Measurements from ENCODE around the gene TMEM63A. TPM values are rescaled to one million over a fixed set of nuclear protein-coding genes. Genes with fewer than 3 reads are reported as not detected.

Gene TMEM63A
- polyA plus RNA-seq, 1 experiment, result 17.1 TPM

DNA sequence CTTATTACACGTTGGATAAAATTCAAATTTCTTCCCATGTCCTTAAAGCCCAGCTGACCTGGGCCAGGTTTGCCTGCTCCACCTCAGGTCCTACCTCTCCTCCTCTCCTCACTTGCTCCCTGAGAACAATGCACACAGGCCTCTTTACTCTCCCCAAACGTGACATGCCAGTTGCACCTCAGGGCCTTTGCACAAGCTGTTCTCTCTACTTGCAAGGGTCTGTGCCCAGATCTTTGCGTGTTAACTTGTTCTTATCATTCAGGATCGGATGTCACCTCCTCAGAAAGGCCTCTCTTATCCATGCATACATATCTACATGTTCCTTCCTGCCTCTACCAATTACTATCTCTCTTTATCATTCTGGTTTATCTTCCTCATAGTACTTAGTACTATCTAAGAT is 21.4 kb upstream of the TMEM63A start:
- Histone ChIP-seq H3K9me3 (ENCODE audit: control insufficient read depth, insufficient read depth, low read length) (no peaks in the 10 kb centered on the region), H3K27ac (ENCODE audit: low read depth, low read length) (no peak overlapping the region), H3K4me3 (ENCODE audit: low read depth, low read length) (no peak overlapping the region), H3K27me3 (ENCODE audit: control insufficient read depth, insufficient read depth, low read length) (no peaks in the 10 kb centered on the region)
- ChIA-PET POLR2A (no interaction called here), CTCF (interaction anchor here (1.2 to 1.6 kb wide), 3 partner anchors 10 to 429 kb away, joined by 3 to 5 read pairs (median 3); partner anchors contain the start of gene SRP9)
- DNase-seq (ENCODE audit: low read depth, low spot score), result no peak
- TF ChIP-seq, protein P1, sequence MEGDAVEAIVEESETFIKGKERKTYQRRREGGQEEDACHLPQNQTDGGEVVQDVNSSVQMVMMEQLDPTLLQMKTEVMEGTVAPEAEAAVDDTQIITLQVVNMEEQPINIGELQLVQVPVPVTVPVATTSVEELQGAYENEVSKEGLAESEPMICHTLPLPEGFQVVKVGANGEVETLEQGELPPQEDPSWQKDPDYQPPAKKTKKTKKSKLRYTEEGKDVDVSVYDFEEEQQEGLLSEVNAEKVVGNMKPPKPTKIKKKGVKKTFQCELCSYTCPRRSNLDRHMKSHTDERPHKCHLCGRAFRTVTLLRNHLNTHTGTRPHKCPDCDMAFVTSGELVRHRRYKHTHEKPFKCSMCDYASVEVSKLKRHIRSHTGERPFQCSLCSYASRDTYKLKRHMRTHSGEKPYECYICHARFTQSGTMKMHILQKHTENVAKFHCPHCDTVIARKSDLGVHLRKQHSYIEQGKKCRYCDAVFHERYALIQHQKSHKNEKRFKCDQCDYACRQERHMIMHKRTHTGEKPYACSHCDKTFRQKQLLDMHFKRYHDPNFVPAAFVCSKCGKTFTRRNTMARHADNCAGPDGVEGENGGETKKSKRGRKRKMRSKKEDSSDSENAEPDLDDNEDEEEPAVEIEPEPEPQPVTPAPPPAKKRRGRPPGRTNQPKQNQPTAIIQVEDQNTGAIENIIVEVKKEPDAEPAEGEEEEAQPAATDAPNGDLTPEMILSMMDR (IDR thresholded peaks at IDR 0.05; ENCODE audit: low read depth, low read length), result no peak

DNA sequence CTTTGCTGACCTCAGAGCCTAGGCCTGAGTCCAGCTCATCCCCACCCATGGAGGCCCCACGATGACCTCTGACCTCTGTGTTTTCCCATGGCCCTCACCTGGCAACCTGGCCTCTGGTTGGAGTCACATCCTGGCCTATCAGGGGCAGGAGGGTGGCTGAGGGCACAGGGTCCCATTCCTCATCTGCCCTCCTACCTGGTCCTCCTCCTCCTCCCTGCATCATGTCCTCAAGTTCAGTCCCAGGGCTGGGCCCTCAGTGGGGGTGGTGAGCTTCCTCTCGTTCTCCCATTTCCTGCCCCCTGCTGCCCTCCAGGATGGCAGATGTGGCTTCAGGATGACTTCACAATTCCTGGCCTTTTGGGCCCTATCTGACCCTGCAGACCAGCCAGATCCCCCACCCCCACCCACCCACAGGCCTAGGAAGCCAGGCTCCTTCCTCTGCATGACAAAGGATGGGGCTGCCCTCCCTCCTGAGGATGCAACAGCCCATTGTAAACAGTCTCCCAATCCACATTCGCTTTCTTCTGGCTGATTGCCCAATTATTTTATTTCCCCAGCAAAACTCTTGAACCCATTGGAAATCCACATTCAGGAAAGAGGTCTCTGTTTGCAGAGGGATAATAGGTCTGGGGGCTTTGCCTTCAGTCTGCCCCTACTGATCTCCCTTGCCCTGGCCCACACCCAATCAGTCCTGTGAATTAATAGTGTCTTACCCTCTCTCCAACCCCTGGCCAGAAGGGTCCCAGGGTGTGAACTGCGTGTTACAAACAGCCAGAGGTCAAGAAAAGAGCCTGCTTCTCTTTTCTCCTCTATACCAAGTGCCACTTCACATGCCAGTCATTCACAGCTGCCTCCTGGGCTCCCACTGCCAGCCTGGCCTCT is 17.1 kb upstream of the TMEM63A start:
- no peaks in the 10 kb centered on the region for H3K27me3 ChIP-seq (ENCODE audit: control insufficient read depth, insufficient read depth, low read length)
- H3K9me3 ChIP-seq (ENCODE audit: control insufficient read depth, insufficient read depth, low read length), result no peaks in the 10 kb centered on the region
- TF ChIP-seq, protein P1 (IDR thresholded peaks at IDR 0.05; ENCODE audit: low read depth, low read length), result no peak
- POLR2A ChIA-PET, result no interaction called here
- H3K27ac ChIP-seq (ENCODE audit: low read depth, low read length), result no peak overlapping the region
- CTCF ChIA-PET, result interaction anchor here (1.5 to 2.2 kb wide), 2 partner anchors 13 to 425 kb away, joined by 3 to 8 read pairs; no protein-coding TSS in a partner anchor
- no peak overlapping the region for H3K4me3 ChIP-seq (ENCODE audit: low read depth, low read length)
- DNase-seq (ENCODE audit: low read depth, low spot score), result no peak

DNA sequence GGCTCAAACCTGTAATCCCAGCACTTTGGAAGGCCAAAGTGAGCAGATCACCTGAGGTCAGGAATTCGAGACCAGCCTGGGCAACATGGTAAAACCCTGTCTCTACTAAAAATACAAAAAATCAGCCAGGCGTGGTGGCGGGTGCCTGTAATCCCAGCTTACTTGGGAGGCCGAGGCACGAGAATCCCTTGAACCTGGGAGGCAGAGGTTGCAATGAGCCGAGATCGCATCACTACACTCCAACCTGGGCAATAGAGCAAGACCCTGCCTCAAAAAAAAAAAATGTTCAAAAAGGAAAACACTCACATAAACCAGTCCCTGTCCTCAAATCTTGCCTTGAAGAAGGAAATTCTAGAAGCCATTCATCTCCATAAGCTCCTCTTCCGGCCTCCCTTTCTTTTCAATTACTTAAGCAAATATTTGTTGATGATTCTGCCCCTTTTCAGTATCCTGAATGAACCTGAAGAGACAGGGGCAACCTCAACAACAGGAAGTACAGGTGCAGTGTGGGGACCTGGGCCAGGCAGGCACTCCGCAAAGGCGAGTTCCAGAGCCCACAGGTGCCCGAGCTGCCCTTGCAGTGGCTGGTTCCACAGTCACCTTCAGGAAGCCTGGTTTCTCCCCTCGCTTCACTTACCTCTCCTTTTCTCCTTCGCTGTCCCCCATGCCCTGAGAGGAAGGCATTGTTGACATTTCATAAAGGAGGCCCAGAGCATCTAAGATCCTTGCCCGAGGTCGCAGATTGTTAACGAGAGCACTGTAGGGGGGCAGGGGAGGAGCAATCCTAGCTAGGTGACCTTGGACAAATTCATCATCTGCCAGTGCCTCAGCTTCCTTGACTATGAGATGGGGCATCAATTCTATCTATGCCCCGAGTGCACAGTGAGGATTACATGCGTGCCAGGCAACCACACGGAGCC is 15.7 kb upstream of the TMEM63A start:
- Histone ChIP-seq H3K4me3 (ENCODE audit: low read depth, low read length) (no peak overlapping the region), H3K27ac (ENCODE audit: low read depth, low read length) (no peak overlapping the region), H3K9me3 (ENCODE audit: control insufficient read depth, insufficient read depth, low read length) (no peaks in the 10 kb centered on the region), H3K27me3 (ENCODE audit: control insufficient read depth, insufficient read depth, low read length) (no peaks in the 10 kb centered on the region)
- ChIA-PET POLR2A (no interaction called here), CTCF (interaction anchor here (0.6 to 2.2 kb wide), 5 partner anchors 14 to 423 kb away, joined by 3 to 8 read pairs (median 3); partner anchors contain the start of gene TMEM63A)
- TF ChIP-seq, protein P1 (IDR thresholded peaks at IDR 0.05; ENCODE audit: low read depth, low read length), result no peak
- no peak for DNase-seq (ENCODE audit: low read depth, low spot score)

DNA sequence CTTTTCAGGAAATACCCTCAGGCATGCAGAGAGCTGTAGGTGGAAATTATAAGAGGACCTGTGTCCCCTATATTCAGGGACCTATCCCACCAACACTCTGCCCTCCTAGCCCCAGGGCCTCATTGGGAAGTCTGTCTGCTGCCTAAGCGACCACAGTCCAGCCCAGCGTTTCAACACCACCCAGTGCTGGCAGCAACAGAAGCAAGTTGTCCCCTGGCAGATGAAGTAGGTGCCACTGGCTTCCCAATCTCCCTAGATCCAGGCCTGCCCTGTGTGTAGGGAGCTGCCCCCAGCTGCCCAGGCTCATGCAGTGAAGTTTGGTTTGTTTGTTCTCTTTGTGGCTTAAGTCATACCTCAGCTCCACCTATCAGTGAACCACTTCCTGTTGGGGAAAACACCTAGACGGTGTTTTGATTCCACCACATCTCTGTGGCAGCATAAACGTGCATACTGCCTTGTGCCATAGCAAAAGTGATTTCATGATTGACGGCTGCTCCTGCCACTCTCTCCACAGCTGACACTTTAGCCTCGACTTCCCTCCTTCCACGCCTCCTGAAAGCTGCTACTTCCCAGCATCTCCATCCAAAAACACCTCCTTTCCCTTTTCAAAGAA is 14.9 kb upstream of the TMEM63A start:
- no peaks in the 10 kb centered on the region for H3K9me3 ChIP-seq (ENCODE audit: control insufficient read depth, insufficient read depth, low read length)
- peak overlapping the region; percentile 11 for H3K27ac ChIP-seq (ENCODE audit: low read depth, low read length)
- TF ChIP-seq, protein P1 (IDR thresholded peaks at IDR 0.05; ENCODE audit: low read depth, low read length), result no peak
- ChIA-PET CTCF (interaction anchor here (1.2 to 2.9 kb wide), 3 partner anchors 14 to 90 kb away, joined by 3 to 9 read pairs (median 3); partner anchors contain the start of gene TMEM63A), POLR2A (no interaction called here)
- H3K4me3 ChIP-seq (ENCODE audit: low read depth, low read length), result no peak overlapping the region
- DNase-seq (ENCODE audit: low read depth, low spot score), result no peak
- H3K27me3 ChIP-seq (ENCODE audit: control insufficient read depth, insufficient read depth, low read length), result no peaks in the 10 kb centered on the region

Measured in AG04450 (cell line).